ENCODE data around the gene ELMO1. TPM values are rescaled to one million over a fixed set of nuclear protein-coding genes. Genes with fewer than 3 reads are reported as not detected.

The ELMO1 gene
- total RNA-seq, 2 donors from 2014 or later, result 10.9 to 56.0 TPM

DNA sequence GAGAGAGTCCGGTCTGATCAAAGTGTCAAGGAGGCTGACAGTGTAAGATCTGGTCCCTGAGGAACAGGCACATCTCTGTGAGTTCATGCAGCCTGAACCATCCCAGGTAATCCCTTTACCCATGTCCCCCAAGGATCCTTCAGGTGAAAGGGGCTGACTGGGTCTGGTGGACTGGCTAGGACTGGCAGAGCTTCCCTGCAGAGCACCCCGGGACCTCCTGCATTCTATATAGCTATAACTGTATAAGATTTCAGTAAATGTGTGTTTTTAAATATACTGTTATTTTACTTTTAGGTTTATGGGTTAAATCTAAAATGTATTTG lies 246.8 kb downstream of the ELMO1 start:
- no peak for ATAC-seq
- Histone ChIP-seq H3K36me3 (replicated peaks in 1 of 2; ENCODE audit: insufficient read depth in 1 of 2, low read depth in 2 of 2) (no peaks in the 10 kb centered on the region), H3K4me1 (peaks cover 24% of the 10 kb centered on the region), H3K9me3 (no peaks in the 10 kb centered on the region), H3K27ac (peak overlapping the region in 1 of 4 donors; percentile 75), H3K27me3 (no peaks in the 10 kb centered on the region), H3K4me3 (no peak overlapping the region)
- 3 to 19% methylated on average over 2 of the region's 2 CpGs for WGBS, 2 donors
- DNase-seq, result no peak
- intact Hi-C loops (cut with DNase I), result no loop called here
- no peak for TF ChIP-seq POLR2A (IDR thresholded peaks at IDR 0.05)
- TF ChIP-seq, protein P1, sequence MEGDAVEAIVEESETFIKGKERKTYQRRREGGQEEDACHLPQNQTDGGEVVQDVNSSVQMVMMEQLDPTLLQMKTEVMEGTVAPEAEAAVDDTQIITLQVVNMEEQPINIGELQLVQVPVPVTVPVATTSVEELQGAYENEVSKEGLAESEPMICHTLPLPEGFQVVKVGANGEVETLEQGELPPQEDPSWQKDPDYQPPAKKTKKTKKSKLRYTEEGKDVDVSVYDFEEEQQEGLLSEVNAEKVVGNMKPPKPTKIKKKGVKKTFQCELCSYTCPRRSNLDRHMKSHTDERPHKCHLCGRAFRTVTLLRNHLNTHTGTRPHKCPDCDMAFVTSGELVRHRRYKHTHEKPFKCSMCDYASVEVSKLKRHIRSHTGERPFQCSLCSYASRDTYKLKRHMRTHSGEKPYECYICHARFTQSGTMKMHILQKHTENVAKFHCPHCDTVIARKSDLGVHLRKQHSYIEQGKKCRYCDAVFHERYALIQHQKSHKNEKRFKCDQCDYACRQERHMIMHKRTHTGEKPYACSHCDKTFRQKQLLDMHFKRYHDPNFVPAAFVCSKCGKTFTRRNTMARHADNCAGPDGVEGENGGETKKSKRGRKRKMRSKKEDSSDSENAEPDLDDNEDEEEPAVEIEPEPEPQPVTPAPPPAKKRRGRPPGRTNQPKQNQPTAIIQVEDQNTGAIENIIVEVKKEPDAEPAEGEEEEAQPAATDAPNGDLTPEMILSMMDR (IDR thresholded peaks at IDR 0.05), result peak in 1 of 7 experiments; percentile 2

DNA sequence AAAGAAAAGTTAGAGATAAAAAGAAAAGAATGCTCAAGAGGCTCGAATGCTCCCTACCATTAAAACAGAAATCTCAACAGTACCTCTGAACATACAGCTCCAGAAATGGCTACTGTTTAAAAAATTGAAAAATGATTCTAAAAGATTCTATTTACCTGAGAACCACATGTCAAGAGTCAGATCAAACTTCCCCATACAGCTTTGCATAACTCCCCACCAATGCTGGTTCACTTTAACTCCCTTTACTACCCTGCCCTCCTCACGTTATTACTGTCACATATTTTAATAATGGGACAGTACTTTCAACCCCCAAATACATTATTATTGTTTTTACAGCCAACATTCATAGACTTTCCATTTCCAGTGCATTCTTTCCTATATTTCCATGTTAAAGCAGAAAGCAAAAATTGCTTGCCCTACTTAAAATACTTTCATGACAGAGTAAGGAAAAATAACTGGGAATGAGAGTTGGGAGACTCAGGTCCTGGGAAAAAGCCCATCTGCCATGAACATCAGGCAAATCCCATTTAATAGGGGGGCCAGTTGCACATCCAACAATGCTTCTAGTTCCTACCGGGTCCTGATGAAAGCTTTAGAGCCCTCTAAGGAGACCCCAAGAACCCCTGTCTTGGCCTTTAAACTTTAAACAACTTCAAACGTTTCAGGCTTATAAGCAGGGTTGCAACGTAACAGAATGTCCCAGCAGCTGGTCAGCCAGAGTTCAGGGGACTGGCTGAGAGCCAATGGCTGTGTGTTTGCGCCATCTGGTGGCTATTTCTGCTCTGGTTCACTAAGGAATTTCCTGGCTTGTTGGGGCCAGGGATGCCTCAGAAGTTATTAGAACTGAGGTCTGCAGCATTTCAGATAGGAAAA lies 247.4 kb downstream of the ELMO1 start:
- no peaks in the 10 kb centered on the region for H3K9me3 ChIP-seq

DNA sequence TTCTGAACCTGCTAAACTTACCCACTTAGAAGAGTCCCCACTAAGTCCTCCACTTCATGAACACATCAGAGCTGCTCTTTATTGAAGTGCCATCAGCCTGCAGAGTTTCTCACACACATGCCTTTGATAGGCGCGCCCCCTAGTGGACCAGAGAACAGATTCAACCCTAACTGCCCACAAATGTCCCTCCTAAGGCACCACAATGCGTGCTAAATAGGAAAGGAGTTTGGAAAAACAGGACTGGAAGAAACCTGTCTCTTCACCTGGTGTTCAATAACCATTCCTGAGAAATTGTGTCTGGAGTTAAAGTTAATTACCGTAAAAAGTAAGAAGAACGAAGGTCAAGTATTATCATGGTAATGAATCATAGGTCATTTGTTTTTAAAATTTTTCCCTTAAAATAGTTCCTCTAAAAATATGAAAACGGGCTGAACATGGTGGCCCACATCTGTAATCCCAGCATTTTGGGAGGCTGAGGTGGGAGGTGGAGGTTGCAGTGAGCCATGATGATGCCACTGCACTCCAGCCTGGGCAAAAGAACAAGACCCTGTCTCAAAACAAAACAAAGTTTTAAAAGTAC lies 249.7 kb downstream of the ELMO1 start:
- no peak overlapping the region for H3K27ac ChIP-seq
- 12 to 13% methylated on average over 6 of the region's 6 CpGs for WGBS, 2 donors
- H3K4me1 ChIP-seq, result peaks cover 24% of the 10 kb centered on the region
- DNase-seq (peak; percentile 87 to 92 (median 88)), ATAC-seq (peak; percentile 84)
- no peaks in the 10 kb centered on the region for H3K36me3 ChIP-seq (replicated peaks in 1 of 2; ENCODE audit: insufficient read depth in 1 of 2, low read depth in 2 of 2)
- no peak overlapping the region for H3K4me3 ChIP-seq
- intact Hi-C loops (cut with DNase I), result loop anchor here (5.0 kb wide), 2 partner anchors 712 to 762 kb away; no protein-coding TSS in a partner anchor
- no peaks in the 10 kb centered on the region for H3K9me3 ChIP-seq
- TF ChIP-seq POLR2A (IDR thresholded peaks at IDR 0.05), result no peak
- TF ChIP-seq, protein P1 (IDR thresholded peaks at IDR 0.05), result peak; percentile 55 to 92 (median 89)
- H3K27me3 ChIP-seq, result no peaks in the 10 kb centered on the region

More for the DNA sequence above, 247.4 kb downstream of the ELMO1 start:
- TF ChIP-seq POLR2A (IDR thresholded peaks at IDR 0.05), result no peak
- TF ChIP-seq, protein P1 (IDR thresholded peaks at IDR 0.05), result peak; percentile 72 to 94 (median 86)
- H3K4me3 ChIP-seq, result no peak overlapping the region
- H3K27ac ChIP-seq, result peak overlapping the region; percentile 62 to 75 (median 70)
- H3K36me3 ChIP-seq (replicated peaks in 1 of 2; ENCODE audit: insufficient read depth in 1 of 2, low read depth in 2 of 2), result no peaks in the 10 kb centered on the region
- DNase-seq (peak; percentile 86 to 89 (median 87)), ATAC-seq (peak; percentile 91)
- WGBS, 2 donors, result 12% methylated on average over 6 of the region's 6 CpGs
- intact Hi-C loops (cut with DNase I), result no loop called here
- peaks cover 24% of the 10 kb centered on the region for H3K4me1 ChIP-seq
- H3K27me3 ChIP-seq, result no peaks in the 10 kb centered on the region

DNA sequence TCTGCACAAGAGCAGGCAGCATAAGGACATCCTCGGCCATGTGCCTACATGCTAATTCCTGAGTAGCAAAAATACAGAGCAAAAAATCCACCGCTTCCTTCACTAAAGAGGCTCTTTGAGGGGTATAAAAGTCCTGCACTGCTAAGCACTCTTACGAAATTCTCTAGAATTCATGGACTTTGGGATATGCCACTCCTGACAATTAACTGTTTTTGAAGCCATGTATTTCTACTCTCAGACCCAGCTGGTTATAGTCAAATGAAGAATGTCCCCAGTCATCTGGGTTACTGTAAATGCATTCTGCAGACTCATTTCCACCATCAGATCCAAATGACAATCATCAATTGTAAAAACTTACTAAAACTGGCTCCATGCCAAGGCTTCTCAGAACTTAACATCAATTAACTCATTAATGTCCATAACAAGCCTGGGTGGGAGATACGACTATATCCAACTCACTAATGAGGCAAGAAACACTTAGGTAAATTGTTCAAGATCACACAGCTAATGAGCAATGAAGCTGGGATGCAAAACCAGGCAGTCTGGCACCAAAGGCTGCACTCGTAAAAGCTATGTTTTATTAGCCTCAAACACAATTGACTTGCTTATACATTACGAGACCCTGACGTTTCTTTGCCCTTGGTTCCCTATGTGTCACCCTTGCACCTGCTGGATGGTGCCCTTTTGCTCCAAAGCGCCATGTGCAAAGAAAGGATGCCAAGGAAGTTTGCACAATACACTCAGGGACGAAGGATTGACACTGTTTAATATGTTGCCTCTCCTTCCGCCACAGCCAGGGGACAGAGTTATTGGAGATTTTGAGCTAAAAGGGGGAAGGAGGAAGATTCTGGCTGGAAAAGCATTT lies 250.4 kb downstream of the ELMO1 start:
- TF ChIP-seq POLR2A (IDR thresholded peaks at IDR 0.05), result no peak
- TF ChIP-seq, protein P1 (IDR thresholded peaks at IDR 0.05), result no peak

More for the DNA sequence above, 250.4 kb downstream of the ELMO1 start:
- ATAC-seq, result peak; percentile 27
- peak in 3 of 4 donors; percentile 33 to 35 (median 34) for DNase-seq
- H3K4me1 ChIP-seq, result peaks cover 24% of the 10 kb centered on the region
- no peaks in the 10 kb centered on the region for H3K27me3 ChIP-seq
- no peak overlapping the region for H3K4me3 ChIP-seq
- 40 to 48% methylated on average over 10 of the region's 10 CpGs for WGBS, 2 donors
- H3K9me3 ChIP-seq, result no peaks in the 10 kb centered on the region
- intact Hi-C loops (cut with DNase I), result loop anchor here (5.0 kb wide), 2 partner anchors 711 to 761 kb away; no protein-coding TSS in a partner anchor
- H3K27ac ChIP-seq, result no peak overlapping the region
- no peaks in the 10 kb centered on the region for H3K36me3 ChIP-seq (replicated peaks in 1 of 2; ENCODE audit: insufficient read depth in 1 of 2, low read depth in 2 of 2)

Data from body of pancreas (tissue), 4 donors.